GM12878 (cell line): ENCODE measurements around the gene HEATR9. TPM values are rescaled to one million over a fixed set of nuclear protein-coding genes. Genes with fewer than 3 reads are reported as not detected.

ENCODE experiments used
- ATAC-seq: fragments of 200-7000 bp; cut with Tn5 transposase; 3 replicates; pipeline ENCODE4 v1.9.1; 2020; ENCODE audit warnings: mild to moderate bottlenecking, moderate library complexity
- BruUV-seq: library from RNA; stranded (reverse); fragments of 400-500 nt; replicated peaks from 2 replicates; lab custom pipeline; 2021; lab: Mats Ljungman, UMichigan
- CTCF ChIA-PET: fragments of 300-600 bp; sonication (Branson Sonifier 250); formaldehyde crosslinking; extraction: SDS; loops from one replicate; lab custom pipeline; 2021; ENCODE audit warnings: inconsistent platforms; lab: Yijun Ruan, JAX
- POLR2A ChIA-PET: fragments of 350-600 bp; formaldehyde crosslinking; extraction: SDS; loops from one replicate; lab custom pipeline; 2021; ENCODE audit warnings: inconsistent platforms; lab: Charles Lee
- RAD21 ChIA-PET: fragments of 300-600 bp; sonication (Branson Sonifier 250); formaldehyde crosslinking; loops from one replicate; lab custom pipeline; 2023; ENCODE audit warnings: antibody characterized with exemption; ENCODE audit not compliant: unreplicated experiment; lab: Charles Lee
- SMC1A ChIA-PET: fragments of 300-600 bp; sonication (Branson Sonifier 250); formaldehyde crosslinking; loops from one replicate; lab custom pipeline; 2023; ENCODE audit not compliant: unreplicated experiment, uncharacterized antibody; lab: Charles Lee
- DNase-seq: peaks from one replicate; pipeline ENCODE4 v3.0.0-alpha.2; 2011; ENCODE audit warnings: low read depth, low spot score
- FAIRE-seq: peaks from 3 replicates; lab custom pipeline; 2011; peaks lifted over from hg19 to GRCh38; lab: Jason Lieb, UNC
- H2AFZ ChIP-seq: 2 replicates; pipeline ENCODE4 v1.6.0; 2011; ENCODE audit warnings: low read depth, low read length, control low read depth; ENCODE audit not compliant: control insufficient read depth
- H3K27ac ChIP-seq: 2 replicates; pipeline ENCODE4 v1.5.1; 2011; ENCODE audit warnings: control low read depth; ENCODE audit not compliant: control insufficient read depth, insufficient read depth
- H3K27me3 ChIP-seq, 2 experiments: replicated peaks in 1 of 2; 2 replicates each; pipeline versions ENCODE4 v1.6.0 to v1.6.1; 2011; ENCODE audit warnings: low read length in 1 of 2; ENCODE audit not compliant: control insufficient read depth in 2 of 2, insufficient read depth in 2 of 2
- H3K36me3 ChIP-seq, 2 experiments: 2 replicates each; pipeline ENCODE4 v1.5.1; 2011; ENCODE audit warnings: low read length in 1 of 2; ENCODE audit not compliant: control insufficient read depth in 2 of 2, insufficient read depth in 2 of 2
- H3K4me1 ChIP-seq: 2 replicates; pipeline ENCODE4 v1.6.1; 2011; ENCODE audit warnings: mild to moderate bottlenecking, low read length, moderate library complexity, mixed read lengths; ENCODE audit not compliant: control insufficient read depth, insufficient read depth
- H3K4me2 ChIP-seq: 2 replicates; pipeline ENCODE4 v1.6.0; 2011; ENCODE audit warnings: control low read depth; ENCODE audit not compliant: control insufficient read depth, insufficient read depth
- H3K4me3 ChIP-seq: fragments of 200-600 bp; sonication (generic); 2 replicates; pipeline ENCODE4 v1.5.1; 2016
- H3K79me2 ChIP-seq: 2 replicates; pipeline ENCODE4 v1.6.0; 2011; ENCODE audit warnings: low read length; ENCODE audit not compliant: control insufficient read depth, insufficient read depth
- H3K9ac ChIP-seq: 2 replicates; pipeline ENCODE4 v1.8.0; 2011; ENCODE audit warnings: low read length, control low read depth, mixed read lengths; ENCODE audit not compliant: control insufficient read depth, insufficient read depth
- H3K9me3 ChIP-seq: replicated peaks from 3 replicates; pipeline ENCODE4 v1.5.1; 2011; ENCODE audit warnings: mild to moderate bottlenecking, low read length; ENCODE audit not compliant: control insufficient read depth, insufficient read depth
- H4K20me1 ChIP-seq: 2 replicates; pipeline ENCODE4 v1.6.0; 2011; ENCODE audit not compliant: control insufficient read depth, insufficient read depth
- CBX3 ChIP-seq: fragments of 200-600 bp; sonication (generic); IDR thresholded peaks from 2 replicates; pipeline ENCODE4 v1.6.1; 2016; ENCODE audit warnings: low read depth, borderline replicate concordance
- FOXM1 ChIP-seq: IDR thresholded peaks from 2 replicates; pipeline ENCODE4 v1.6.1; 2012; ENCODE audit warnings: low read depth, mild to moderate bottlenecking, inconsistent platforms, low read length, moderate library complexity
- SP1 ChIP-seq: IDR thresholded peaks from one replicate; pipeline ENCODE4 v1.6.1; 2011; ENCODE audit warnings: low read depth, low read length
- SPI1 ChIP-seq: IDR thresholded peaks from 2 replicates; pipeline ENCODE4 v1.6.1; 2011; ENCODE audit warnings: low read depth, mild to moderate bottlenecking, low read length, moderate library complexity, borderline replicate concordance; ENCODE audit not compliant: insufficient read depth
- WGBS: methylation state at CpG from one replicate; pipeline ENCODE4 v1.1.6; 2016; ENCODE audit warnings: low lambda C conversion rate; ENCODE audit not compliant: insufficient replicate concordance, insufficient coverage; ENCODE audit errors: missing lambda C conversion rate; 5-methylcytosine and 5-hydroxymethylcytosine counted together
- in situ Hi-C: fragments of 300-500 bp; cut with MboI; formaldehyde crosslinking; loops from 9 replicates; pipeline ENCODE4 v1.14.3; 2018; ENCODE audit warnings: mixed read lengths
- intact Hi-C: fragments of 100-400 bp; cut with micrococcal nuclease; formaldehyde crosslinking; loops from one replicate; pipeline ENCODE4 v1.14.2; 2022; ENCODE audit not compliant: unreplicated experiment
- polyA plus RNA-seq, 11 experiments: library from polyadenylated mRNA; depleted of rRNA in 4 of 11; unstranded in 6 of 11; stranded (reverse) in 5 of 11; fragments of >200 nt; fragmentation: Nextera tagmentation in 4 of 11; fragmentation: Illumina TruSeq in 1 of 11; extraction: Ambion mirVana in 4 of 11; extraction: Trizol in 1 of 11; gene quantifications; 1 replicate in 1 of 11; 2 replicates in 10 of 11; pipeline versions ENCODE4 v1.2.1 to v1.2.3, GENCODE V29; 2011 to 2016; ENCODE audit warnings: inconsistent platforms in 2 of 11, missing spikeins in 2 of 11, low read depth in 1 of 11
- total RNA-seq, 4 experiments: library from RNA; depleted of rRNA in 3 of 4; stranded (reverse); fragments of >200 nt in 3 of 4; fragmentation: Illumina TruSeq in 1 of 4; extraction: Trizol in 1 of 4; gene quantifications; 2 replicates each; pipeline versions ENCODE4 v1.2.1 to v1.2.3, GENCODE V29; 2013 to 2021
- TF ChIP-seq, protein P1 (sequence below): fragments of 450-650 bp; IDR thresholded peaks from 2 replicates; pipeline ENCODE4 v1.6.1; 2018; ENCODE audit warnings: mild to moderate bottlenecking, low read depth, moderate library complexity; ENCODE audit not compliant: partially characterized antibody
- TF ChIP-seq, protein P2 (sequence below): fragments of 450-650 bp; formaldehyde crosslinking; IDR thresholded peaks from 2 replicates; pipeline ENCODE4 v1.5.0; 2022; ENCODE audit warnings: mild to moderate bottlenecking, missing genetic modification characterization
- TF ChIP-seq, protein P3 (sequence below): IDR thresholded peaks from 2 replicates; pipeline ENCODE4 v1.6.1; 2012; ENCODE audit warnings: low read depth, low read length, improper control_type of control experiment

HEATR9 gene
- total and polyA plus RNA-seq, 10 of the 15 experiments (the other 5 are each of a cell fraction or from before 2014, with no cell fraction given), result 0.04 to 0.43 (median 0.13) TPM; not detected in 2

DNA sequence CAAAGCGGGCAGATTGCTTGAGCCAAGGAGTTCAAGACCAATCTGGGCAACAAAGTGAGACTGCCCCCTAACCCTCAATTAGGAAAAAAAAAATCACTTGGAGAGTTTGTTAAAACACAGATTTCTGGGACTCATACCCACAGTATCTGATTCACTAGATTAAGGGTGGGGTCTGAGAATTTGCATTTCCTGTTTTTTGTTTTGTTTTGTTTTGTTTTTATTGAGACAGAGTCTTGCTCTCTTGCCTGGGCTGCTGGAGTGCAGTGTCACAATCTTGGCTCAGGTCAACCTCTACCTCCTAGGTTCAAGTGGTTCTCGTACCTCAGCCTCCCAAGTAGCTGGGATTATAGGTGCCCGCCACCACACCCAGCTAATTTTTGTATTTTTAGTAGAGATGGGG lies 1.1 kb downstream of the HEATR9 start:
- ATAC-seq (no peak), DNase-seq (no peak), FAIRE-seq (no peak)
- no peaks in the 10 kb centered on the region for H3K79me2 ChIP-seq
- TF ChIP-seq FOXM1, result no peak
- no peak overlapping the region for H3K9ac ChIP-seq
- H3K4me1 ChIP-seq, result no peaks in the 10 kb centered on the region
- no TSS peak for BruUV-seq
- intact Hi-C loops, result no loop called here
- SMC1A ChIA-PET, result no interaction called here
- no peaks in the 10 kb centered on the region for H3K27me3 ChIP-seq
- RAD21 ChIA-PET, result no interaction called here
- H3K36me3 ChIP-seq, result no peaks in the 10 kb centered on the region
- 96% methylated on average over 3 of the region's 3 CpGs for WGBS
- POLR2A ChIA-PET, result interaction anchor here (1.6 kb wide), 1 partner anchor 9 kb away, joined by 3 read pairs; no protein-coding TSS in a partner anchor
- CTCF ChIA-PET, result interaction anchor here (0.6 to 1.6 kb wide), 2 partner anchors 13 to 109 kb away, joined by 3 to 5 read pairs; no protein-coding TSS in a partner anchor
- H4K20me1 ChIP-seq, result no peaks in the 10 kb centered on the region; the same call in 1 of the 2 replicates
- H2AFZ ChIP-seq, result no peak overlapping the region
- no peak overlapping the region for H3K27ac ChIP-seq
- H3K4me3 ChIP-seq, result no peak overlapping the region
- no peaks in the 10 kb centered on the region; the same call in 2 of the 3 replicates for H3K9me3 ChIP-seq
- in situ Hi-C loops, result no loop called here
- no peak overlapping the region for H3K4me2 ChIP-seq

DNA sequence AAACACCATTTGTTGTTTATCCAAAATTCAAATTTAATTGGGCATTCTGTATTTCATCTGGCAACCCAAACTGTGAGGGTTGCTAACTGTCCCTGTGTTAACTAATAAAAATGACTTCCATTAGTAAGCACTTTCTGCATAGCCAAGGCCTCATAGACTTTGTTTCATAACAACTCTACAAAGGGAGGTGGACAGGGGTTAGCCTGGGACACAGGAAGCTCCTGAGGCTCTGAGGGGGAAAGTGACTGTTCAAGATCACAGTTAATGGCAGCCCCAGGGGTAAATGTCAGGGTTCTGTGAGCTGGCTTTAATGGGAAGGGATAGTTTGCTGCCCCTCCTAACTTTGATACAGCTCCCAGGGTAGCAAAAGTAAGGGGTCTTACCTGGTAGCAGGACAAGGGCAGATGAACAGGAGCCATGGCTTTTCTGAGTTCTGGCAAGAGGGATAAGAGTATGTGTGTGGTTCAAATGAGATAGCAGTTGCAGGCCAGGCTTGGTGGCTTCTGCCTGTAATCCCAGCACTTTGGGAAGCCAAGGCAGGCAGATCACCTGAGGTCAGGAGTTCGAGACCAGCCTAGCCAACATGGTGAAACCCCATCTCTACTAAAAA lies 2.2 kb downstream of the HEATR9 start:
- ATAC-seq, result no peak
- no peaks in the 10 kb centered on the region for H3K36me3 ChIP-seq
- no TSS peak for BruUV-seq
- FAIRE-seq, result no peak
- no peak overlapping the region for H2AFZ ChIP-seq
- H4K20me1 ChIP-seq, result no peaks in the 10 kb centered on the region; the same call in 1 of the 2 replicates
- no peaks in the 10 kb centered on the region; the same call in 2 of the 3 replicates for H3K9me3 ChIP-seq
- no peaks in the 10 kb centered on the region for H3K27me3 ChIP-seq
- no peak overlapping the region for H3K4me3 ChIP-seq
- no peak overlapping the region for H3K27ac ChIP-seq
- H3K9ac ChIP-seq, result no peak overlapping the region
- no peaks in the 10 kb centered on the region for H3K4me1 ChIP-seq
- no peaks in the 10 kb centered on the region for H3K79me2 ChIP-seq
- no peak for DNase-seq
- POLR2A ChIA-PET, result no interaction called here
- CTCF ChIA-PET, result no interaction called here
- RAD21 ChIA-PET, result interaction anchor here (1.1 to 1.2 kb wide), 2 partner anchors 14 to 64 kb away, joined by 3 read pairs; partner anchors contain the start of genes CCL5 and RDM1
- in situ Hi-C loops (no loop called here), intact Hi-C loops (no loop called here)
- no peak overlapping the region for H3K4me2 ChIP-seq
- SMC1A ChIA-PET, result interaction anchor here (0.6 to 1.2 kb wide), 3 partner anchors 9 to 115 kb away, joined by 3 to 8 read pairs (median 3); partner anchors contain the start of gene CCL5
- 45% methylated on average over 1 of the region's 1 CpG for WGBS
- TF ChIP-seq CBX3 (no peak), SP1 (no peak), SPI1 (no peak)
- TF ChIP-seq, protein P1, sequence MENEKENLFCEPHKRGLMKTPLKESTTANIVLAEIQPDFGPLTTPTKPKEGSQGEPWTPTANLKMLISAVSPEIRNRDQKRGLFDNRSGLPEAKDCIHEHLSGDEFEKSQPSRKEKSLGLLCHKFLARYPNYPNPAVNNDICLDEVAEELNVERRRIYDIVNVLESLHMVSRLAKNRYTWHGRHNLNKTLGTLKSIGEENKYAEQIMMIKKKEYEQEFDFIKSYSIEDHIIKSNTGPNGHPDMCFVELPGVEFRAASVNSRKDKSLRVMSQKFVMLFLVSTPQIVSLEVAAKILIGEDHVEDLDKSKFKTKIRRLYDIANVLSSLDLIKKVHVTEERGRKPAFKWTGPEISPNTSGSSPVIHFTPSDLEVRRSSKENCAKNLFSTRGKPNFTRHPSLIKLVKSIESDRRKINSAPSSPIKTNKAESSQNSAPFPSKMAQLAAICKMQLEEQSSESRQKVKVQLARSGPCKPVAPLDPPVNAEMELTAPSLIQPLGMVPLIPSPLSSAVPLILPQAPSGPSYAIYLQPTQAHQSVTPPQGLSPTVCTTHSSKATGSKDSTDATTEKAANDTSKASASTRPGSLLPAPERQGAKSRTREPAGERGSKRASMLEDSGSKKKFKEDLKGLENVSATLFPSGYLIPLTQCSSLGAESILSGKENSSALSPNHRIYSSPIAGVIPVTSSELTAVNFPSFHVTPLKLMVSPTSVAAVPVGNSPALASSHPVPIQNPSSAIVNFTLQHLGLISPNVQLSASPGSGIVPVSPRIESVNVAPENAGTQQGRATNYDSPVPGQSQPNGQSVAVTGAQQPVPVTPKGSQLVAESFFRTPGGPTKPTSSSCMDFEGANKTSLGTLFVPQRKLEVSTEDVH, result no peak
- TF ChIP-seq, protein P2, sequence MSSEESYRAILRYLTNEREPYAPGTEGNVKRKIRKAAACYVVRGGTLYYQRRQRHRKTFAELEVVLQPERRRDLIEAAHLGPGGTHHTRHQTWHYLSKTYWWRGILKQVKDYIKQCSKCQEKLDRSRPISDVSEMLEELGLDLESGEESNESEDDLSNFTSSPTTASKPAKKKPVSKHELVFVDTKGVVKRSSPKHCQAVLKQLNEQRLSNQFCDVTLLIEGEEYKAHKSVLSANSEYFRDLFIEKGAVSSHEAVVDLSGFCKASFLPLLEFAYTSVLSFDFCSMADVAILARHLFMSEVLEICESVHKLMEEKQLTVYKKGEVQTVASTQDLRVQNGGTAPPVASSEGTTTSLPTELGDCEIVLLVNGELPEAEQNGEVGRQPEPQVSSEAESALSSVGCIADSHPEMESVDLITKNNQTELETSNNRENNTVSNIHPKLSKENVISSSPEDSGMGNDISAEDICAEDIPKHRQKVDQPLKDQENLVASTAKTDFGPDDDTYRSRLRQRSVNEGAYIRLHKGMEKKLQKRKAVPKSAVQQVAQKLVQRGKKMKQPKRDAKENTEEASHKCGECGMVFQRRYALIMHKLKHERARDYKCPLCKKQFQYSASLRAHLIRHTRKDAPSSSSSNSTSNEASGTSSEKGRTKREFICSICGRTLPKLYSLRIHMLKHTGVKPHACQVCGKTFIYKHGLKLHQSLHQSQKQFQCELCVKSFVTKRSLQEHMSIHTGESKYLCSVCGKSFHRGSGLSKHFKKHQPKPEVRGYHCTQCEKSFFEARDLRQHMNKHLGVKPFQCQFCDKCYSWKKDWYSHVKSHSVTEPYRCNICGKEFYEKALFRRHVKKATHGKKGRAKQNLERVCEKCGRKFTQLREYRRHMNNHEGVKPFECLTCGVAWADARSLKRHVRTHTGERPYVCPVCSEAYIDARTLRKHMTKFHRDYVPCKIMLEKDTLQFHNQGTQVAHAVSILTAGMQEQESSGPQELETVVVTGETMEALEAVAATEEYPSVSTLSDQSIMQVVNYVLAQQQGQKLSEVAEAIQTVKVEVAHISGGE (CRISPR knock-in tag), result no peak
- TF ChIP-seq, protein P3, sequence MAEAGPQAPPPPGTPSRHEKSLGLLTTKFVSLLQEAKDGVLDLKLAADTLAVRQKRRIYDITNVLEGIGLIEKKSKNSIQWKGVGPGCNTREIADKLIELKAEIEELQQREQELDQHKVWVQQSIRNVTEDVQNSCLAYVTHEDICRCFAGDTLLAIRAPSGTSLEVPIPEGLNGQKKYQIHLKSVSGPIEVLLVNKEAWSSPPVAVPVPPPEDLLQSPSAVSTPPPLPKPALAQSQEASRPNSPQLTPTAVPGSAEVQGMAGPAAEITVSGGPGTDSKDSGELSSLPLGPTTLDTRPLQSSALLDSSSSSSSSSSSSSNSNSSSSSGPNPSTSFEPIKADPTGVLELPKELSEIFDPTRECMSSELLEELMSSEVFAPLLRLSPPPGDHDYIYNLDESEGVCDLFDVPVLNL, result no peak
